HEK293 (cell line): ENCODE measurements around the gene FLVCR1.

ENCODE experiments used
- ZNF530 ChIP-seq: fragments of 450-650 bp; formaldehyde crosslinking; IDR thresholded peaks from 2 replicates; pipeline ENCODE4 v1.5.1; 2016; ENCODE audit warnings: low read depth, missing biosample characterization, missing genetic modification characterization
- TF ChIP-seq, protein P1 (sequence below): fragments of 450-650 bp; formaldehyde crosslinking; optimal IDR thresholded peaks from 2 replicates; pipeline ENCODE3; 2016; ENCODE audit warnings: missing biosample characterization, mild to moderate bottlenecking, missing genetic modification characterization

DNA sequence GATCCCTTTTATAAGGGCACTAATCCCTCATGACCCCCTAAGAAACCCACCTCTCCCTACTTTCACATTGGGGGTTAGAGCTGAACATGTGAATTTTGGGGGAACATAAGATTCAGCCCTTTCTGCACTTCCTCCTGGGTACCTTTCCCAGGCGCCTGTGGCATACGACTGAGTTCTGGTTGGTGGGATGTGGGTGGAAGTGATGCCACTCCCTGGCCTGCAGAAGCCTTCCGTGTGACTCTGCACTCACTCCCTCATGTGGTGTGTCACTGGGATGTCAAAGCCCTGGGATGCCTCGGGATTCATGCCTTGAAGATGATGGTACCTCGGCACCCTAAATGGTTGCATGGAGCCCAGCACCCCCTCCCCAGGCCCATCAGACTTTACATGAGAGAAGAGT lies 63.9 kb downstream of the FLVCR1 start:
- TF ChIP-seq, protein P1, sequence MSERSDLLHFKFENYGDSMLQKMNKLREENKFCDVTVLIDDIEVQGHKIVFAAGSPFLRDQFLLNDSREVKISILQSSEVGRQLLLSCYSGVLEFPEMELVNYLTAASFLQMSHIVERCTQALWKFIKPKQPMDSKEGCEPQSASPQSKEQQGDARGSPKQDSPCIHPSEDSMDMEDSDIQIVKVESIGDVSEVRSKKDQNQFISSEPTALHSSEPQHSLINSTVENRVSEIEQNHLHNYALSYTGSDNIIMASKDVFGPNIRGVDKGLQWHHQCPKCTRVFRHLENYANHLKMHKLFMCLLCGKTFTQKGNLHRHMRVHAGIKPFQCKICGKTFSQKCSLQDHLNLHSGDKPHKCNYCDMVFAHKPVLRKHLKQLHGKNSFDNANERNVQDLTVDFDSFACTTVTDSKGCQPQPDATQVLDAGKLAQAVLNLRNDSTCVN = no peak
- no peak for TF ChIP-seq ZNF530 (tag by site-specific recombination)
